Measurements from ENCODE around the gene SYNE2.
"Not testable (repeated sequence)": the region's sequence is repeated elsewhere in the genome, so short reads cannot be mapped to it uniquely, and the experiment has no call there.

SYNE2 gene, protein sequence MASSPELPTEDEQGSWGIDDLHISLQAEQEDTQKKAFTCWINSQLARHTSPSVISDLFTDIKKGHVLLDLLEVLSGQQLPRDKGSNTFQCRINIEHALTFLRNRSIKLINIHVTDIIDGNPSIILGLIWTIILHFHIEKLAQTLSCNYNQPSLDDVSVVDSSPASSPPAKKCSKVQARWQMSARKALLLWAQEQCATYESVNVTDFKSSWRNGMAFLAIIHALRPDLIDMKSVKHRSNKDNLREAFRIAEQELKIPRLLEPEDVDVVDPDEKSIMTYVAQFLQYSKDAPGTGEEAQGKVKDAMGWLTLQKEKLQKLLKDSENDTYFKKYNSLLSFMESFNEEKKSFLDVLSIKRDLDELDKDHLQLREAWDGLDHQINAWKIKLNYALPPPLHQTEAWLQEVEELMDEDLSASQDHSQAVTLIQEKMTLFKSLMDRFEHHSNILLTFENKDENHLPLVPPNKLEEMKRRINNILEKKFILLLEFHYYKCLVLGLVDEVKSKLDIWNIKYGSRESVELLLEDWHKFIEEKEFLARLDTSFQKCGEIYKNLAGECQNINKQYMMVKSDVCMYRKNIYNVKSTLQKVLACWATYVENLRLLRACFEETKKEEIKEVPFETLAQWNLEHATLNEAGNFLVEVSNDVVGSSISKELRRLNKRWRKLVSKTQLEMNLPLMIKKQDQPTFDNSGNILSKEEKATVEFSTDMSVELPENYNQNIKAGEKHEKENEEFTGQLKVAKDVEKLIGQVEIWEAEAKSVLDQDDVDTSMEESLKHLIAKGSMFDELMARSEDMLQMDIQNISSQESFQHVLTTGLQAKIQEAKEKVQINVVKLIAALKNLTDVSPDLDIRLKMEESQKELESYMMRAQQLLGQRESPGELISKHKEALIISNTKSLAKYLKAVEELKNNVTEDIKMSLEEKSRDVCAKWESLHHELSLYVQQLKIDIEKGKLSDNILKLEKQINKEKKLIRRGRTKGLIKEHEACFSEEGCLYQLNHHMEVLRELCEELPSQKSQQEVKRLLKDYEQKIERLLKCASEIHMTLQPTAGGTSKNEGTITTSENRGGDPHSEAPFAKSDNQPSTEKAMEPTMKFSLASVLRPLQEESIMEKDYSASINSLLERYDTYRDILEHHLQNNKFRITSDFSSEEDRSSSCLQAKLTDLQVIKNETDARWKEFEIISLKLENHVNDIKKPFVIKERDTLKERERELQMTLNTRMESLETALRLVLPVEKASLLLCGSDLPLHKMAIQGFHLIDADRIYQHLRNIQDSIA (N-terminal part only)

DNA sequence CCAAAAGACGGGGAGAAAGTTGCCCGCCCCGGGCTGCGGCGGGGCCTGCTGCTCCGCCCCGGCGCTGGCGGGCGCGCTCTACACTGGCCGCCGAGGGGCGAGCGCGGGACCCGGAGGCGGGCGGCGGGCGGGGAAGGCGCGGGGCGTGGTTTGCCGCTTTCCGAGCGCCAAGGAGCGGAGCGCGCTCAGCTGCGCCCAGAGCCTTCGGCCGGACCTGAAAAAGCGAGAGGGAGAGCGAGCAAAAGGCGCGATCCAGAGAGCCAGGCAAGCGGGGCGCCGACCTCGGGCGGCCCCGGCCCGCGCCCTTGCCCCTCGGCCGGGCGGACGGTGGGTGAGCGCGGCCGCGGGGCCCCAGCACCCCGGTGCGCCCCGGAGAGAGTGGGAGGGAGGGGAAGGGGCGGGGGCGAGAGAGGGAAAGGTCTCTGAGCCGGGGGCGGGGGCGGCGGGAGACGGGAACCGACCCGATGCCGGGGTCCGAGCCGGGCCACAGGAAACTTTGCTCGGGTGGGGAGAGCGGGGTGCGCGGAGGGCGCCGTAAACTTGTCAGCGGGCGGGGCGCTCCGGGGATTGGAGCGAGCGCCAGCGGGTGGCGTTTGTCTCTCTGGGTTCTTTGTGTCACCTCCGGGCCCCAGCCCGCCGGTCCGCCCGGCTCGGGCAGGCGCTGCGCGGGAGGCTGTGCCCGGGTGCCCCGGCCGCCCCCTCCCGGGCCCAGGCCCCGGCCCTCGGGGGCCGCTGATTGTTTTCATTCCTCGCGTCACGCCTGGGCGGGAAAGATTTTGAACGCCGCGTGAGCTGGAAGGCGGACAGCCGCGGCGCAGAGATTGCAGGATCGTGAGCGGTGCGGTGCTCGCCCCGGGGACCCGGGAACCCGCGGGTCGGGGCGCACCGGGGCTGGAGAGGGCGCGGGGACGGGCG lies at the start of gene SYNE2:
Gene SYNE2 (plus strand): TSS at position 188 of the 915 bp plus-strand sequence. CDS start 56,145 bp downstream, outside the sequence.
- peak; percentile 36 for DNase-seq

DNA sequence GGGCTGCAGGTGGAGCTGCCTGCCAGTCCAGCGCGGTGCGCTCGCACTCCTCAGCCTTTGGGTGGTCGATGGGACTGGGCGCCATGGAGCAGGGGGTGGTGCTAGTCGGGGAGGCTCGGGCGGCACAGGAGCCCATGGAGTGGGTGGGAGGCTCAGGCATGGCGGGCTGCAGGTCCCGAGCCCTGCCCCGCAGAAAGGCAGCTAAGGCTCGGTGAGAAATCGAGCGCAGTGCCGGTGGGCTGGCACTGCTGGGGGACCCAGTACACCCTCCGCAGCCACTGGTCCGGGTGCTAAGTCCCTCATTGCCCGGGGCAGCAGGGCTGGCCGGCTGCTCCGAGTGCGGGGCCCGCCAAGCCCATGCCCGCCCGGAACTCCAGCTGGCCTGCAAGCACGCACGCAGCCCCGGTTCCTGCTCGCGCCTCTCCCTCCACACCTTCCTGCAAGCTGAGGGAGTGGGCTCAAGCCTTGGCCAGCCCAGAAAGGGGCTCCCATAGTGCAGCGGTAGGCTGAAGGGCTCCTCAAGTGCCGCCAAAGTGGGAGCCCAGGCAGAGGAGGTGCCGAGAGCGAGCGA lies 49.5 kb upstream of the SYNE2 start:
- not testable (repeated sequence) for DNase-seq

DNA sequence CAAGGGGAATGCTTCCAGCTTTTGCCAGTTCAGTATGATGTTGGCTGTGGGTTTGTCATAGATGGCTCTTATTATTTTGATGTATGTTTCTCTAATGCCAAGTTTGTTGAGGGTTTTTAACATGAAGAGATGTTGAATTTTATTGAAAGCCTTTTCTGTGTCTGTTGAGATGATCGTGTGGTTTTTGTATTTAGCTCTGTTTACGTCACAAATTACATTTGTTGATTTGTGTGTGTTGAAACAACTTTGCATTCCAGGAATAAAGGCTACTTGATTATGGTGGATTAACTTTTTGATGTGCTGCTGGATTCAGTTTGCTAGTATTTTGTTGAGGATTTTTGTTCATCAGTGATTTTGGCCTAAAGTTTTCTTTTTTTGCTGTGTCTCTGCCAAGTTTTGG lies 46.7 kb upstream of the SYNE2 start:
- not testable (repeated sequence) for DNase-seq

DNA sequence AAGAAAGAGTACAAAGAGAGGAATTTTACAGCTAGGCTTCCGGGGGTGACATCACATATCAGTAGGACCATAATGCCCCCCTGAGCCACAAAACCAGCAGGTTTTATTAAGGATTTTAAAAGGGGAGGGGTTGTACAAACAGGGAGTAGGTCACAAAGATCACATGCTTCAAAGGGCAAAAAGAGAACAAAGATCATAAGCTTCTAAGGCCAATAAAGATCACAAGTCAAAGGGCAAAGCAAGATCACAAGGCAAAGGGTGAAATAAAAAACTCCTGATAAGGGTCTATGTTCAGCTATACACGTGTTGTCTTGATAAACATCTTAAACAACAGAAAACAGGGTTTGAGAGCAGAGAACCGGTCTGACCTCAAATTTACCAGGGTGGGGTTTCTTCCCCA lies 41.1 kb upstream of the SYNE2 start:
- DNase-seq = not testable (repeated sequence)

DNA sequence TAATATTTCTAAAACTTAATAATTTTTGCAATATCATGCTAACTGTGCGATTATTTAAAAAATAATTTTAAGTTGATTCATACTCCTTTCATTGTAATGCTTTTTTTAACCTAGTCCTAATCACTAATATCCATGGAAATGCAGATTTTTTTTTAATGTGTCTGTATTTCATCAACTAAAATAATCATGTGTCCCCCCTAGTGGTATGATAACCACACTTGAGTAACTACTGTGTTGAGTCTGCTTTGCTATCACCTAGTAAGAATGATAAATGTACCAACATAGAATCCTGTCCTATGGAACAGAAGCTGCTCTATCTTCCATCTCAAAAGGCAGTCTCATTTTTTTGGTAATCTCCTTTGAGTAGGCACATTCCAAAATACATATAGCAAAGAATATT lies 19.1 kb upstream of the SYNE2 start:
- no peak for DNase-seq

DNA sequence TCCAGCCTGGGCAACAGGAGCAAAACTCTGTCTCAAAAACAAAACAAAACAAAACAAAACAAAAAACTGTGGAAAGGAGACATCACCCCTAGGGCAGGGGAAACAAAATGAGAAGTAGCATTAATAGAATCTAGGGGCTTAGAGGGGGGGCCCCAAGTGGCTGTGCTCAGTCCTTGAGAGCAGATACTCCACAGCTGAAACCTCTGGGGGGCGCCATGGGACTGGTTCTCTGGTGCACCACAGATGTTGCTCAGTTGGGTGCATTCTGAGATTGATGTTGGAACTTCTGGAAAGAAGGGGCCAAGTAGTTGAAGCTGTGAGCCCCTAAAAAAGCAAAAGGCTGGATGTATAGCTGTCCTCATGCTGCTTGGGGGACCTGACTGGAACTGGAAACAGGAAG lies 11.8 kb upstream of the SYNE2 start:
- no peak for DNase-seq

DNA sequence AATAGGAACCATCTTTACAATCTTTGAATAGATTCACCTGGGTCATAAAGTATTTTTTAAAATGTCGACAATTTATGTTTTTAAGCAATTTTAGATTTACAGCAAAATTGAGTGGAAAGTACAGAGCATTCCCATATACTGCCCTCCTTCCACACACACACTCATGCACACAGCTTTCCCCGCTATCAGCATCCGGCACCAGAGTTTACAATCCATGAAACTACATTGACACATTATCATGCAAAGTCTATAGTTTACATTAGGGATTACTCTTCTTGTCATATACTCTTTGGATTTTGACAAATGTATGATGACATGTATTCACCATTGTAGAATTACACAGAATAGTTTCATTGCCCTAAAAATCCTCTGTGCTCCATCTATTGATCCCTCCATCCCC lies 9.0 kb upstream of the SYNE2 start:
- DNase-seq = no peak

DNA sequence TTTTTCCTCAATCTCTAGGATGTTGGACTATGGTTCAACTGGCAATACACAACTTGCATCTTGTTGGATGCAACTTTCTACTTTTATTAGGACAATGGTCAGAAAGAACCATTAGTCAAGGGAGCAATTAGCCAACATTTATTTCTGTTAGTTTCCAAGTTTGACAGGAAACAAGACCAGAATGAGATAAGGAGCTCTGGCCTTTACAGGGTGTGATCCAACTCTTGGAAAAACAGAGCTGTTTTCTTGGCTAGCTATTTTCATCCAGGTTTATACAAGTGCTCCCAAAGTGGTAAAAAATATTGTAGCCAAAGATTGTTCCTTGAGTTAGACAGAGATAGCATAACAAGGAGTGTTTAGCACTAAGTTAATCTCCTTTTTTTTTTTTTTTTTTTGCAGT lies 3.9 kb upstream of the SYNE2 start:
- DNase-seq = no peak

DNA sequence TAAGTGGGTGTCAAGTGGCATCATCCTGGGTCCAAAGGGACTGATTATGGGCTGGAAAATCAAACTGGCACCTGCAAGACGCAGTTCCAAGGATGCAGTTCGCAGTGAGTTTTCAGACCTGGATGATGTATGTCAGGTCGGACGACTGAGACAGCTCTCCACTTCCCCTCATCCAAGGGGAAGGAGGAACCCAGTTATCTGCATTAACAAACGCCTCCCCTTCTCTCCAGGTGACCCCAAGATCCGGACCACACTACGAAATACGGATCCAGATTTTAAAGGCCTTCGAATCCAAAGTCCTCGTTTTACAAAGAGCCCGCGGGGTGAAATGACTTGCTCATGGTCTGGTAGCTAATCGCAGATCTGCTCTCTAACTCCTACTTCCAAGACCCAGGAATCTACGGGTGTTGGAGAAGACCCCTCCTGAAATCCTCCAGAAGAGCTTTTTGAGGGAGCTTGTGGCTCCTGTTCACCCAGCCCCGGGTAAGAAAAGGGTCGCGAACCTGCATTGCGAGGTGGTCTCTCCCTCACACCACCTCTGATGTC lies 460 bp upstream of the SYNE2 start:
- DNase-seq = no peak

DNA sequence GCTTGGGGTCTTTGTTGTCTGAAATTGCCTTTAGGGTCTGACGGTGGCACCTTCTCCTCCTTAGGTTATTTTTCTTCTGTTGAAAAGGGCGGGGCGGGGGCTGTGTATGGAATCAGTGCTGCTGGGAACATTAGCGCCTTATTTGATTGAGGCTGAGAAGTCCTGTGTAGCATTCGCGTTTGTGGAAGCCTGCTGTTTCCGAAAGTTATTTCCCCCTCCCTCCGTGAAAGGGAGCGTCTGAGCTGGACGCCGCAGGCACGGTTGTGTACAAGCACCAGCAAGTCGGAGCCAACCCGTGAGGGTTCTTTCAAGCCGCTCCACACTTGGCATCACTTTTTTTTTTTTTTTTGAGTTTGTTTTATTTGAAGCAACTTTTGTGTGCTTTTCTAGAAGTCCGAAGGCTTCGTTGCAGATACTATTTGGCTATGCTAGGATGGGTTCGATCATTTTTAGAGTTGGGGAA lies 1.1 kb downstream of the SYNE2 start:
- DNase-seq = no peak

DNA sequence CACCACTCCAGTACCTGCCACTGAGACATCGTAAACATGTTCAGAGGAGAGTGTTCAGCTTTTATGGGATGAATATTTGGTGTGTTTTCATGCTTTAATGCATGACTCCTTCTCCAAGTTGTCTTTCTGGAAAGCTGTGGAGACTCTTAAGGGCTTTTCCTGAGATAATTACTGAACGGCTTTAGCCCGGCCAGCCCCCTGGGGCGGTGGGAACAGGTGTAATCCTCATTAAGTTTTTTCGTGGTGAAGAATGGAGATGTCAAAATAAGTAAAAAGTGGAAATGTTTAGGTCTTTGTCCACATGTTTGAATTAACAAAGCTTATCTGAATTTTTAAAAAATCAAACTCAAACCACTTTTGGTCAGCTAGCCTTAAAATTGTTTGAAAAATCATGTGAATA lies 1.5 kb downstream of the SYNE2 start:
- DNase-seq = no peak

DNA sequence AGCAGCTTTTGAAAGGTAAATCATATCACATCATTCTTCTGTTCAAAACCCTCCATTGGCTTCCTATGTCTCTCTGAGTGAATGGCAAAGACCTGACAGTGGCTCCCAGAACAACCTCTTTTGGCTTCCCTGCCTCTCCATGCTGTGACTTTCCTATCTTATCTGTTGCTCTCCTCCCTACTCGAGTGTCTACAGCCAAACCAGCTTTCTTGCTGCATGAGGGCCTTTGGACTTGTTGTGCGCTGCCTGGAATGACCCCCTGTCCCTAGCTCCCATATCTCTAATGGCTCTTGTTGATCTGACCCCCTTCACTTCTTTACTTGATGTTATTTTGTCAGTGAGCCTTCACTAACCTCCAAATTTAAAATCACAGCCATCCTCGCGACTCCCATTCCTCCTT lies 2.5 kb downstream of the SYNE2 start:
- no peak for DNase-seq

DNA sequence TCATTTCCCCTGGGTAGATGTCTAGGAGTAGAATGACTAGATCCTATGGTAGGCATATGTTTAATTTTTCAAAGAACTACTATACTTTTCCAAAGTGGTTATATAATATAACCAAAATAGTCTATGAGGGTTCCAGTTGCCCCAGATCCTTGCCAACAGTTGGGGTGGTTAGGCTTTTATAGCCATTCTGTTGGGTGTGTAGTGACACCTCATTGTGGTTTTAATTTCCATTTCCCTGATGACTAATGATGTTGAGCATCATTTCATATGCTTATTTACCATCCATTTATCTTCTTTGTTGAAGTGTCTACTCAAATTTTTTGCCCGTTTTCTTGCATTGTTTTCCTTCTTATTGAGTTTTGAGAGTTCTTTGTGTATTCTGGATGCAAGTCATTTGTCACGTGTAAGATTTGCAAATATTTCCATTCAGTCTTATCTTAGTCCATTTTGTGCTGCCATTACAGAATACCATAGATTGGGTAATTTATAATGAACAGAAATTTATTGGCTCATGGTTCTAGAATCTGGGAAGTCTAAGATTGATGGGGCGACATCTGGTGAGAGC lies 4.7 kb downstream of the SYNE2 start:
- no peak for DNase-seq

DNA sequence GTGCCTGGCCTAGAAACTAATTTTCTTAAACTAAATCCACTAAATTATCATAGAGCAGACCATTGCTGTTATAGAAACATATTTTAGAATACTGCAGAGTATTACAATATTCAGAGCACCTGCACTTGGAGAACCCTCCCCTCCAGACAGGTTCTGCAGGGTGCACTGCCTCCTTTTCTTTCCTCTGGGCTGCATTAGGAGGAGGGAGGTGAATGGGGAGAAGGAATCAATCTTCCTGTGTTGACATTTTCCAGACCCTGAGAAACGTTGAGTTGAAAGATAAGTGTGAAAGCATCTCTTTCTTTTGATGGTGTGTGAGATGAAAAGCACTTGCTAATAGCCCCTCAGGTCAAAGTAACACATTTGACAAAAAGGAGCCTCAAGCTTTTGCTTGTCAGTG lies 7.3 kb downstream of the SYNE2 start:
- no peak for DNase-seq

DNA sequence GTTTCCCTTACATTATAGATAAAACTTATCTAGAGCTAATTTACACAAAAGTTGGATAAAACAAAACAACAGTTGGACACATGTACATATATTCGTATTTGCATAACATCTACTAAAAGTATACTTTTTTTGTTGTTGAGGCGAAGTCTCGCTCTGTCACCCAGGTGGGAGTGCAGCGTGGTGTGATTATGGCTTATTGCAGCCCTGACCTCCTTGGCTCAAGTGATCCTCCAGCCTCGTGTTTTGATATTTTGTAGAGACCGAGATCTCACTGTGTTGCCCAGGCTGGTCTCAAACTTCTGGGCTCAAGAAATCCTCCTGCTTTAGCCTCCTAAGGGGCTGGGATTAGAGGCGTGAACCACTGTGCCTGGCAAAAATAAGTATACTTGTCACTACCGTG lies 9.4 kb downstream of the SYNE2 start:
- DNase-seq = no peak

DNA sequence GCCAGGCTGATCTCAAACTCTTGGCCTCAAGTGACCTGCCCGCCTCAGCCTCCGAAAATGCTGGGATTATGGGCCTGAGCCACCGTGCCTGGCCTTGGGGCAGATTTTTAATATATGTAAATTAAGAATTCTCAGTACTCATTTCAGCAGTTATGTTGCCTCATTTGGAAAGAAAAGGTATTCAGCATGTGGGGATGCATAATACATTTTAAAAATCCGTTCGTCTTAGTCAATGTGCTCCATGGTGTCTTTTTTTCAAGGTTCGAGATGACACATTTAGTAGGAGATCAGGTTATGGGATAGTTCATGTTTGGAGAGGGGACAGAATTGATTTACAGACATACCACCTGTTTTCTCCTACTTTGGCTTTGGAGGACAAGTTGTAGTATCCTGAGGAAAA lies 10.2 kb downstream of the SYNE2 start:
- DNase-seq = no peak

DNA sequence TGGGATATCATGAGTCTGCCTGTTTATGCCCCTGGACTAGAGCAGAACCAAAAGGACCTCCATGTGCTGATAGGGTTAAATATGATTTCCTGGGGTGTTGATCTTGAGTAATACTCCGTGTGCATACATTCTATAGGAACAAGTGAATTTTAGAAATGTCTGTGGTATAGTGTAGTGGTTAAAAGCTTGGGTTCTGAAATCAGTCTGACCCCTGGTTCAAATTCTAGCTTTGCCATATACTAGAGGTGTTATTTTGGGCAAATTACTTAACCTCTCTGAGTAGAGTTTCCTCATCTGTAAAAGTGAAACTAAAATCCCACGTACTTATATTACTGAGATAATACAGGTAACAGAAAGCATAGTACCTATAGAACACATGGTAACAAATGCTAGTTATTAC lies 12.0 kb downstream of the SYNE2 start:
- DNase-seq = not testable (repeated sequence)

DNA sequence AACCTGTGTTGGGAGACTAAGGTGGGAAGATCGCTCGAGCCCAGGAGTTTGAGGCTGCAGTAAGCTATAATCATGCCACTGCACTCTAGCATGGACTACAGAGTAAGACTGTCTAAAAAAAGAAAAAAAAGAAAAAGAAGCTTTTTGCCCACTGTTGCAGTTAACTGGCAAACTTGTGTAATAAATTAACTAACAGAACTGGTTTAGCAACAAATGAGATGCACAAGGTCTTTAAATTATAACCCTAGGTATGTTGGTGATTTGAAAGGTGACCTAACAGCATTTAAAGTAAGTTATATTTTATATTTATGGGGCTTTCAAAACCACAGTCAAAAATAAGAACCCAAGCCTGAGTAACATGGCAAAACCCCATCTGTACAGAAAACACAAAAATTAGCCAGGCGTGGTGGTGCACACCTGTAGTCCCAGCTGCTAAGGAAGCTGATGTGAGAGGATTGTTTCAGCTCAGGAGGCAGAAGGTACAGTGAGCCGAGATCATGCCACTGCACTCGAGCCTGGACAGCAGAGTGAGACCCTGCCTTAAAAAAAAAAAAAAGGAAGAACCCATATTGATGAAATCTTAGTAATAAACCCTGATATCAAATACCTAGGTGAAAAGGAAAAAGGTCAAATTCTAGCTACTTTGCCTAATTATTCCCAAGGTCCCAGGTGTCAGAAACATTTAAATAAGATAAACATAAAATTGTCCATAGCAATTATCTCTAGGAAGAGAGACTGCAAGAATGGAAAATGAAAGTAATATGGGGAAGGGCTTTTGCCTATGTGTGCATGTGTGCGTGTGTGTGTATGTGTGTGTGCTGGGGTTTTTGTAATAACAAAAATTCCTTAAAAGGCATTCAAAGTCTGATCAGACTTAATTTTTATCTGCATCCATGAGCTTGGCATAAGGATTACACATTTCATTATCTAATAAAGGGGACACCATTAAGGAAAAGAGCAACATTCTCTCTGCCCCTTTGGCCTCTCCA lies 15.4 kb downstream of the SYNE2 start:
- no peak for DNase-seq

DNA sequence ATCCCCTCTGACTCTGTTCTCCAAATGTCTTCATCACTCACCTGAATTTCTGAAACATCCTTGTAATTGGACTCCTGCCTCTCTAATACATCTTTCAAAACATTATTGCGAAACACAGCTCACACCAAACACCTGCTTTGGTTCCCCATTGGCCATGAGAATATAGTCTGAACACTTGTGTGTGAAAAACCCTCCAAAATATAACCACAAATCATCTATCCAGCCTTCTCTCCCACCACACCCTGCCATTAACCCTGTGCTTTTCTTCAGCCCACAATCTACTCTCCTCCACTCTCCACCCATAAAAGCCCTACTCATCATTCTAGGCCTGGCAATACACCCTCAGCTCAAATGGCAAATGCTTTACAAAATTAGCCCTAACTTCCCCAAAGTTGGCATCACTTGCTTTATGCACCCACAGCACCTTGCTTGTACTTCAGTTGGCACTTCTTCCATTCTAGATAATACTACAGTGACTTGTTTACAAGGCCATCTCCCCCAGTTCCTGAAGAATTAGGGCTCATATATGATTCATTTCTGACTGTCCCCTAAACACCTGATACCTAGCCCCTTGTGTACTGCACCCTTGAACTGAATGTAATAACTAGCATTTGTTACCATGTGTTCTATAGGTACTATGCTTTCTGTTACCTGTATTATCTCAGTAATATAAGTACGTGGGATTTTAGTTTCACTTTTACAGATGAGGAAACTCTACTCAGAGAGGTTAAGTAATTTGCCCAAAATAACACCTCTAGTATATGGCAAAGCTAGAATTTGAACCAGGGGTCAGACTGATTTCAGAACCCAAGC lies 17.3 kb downstream of the SYNE2 start:
- not testable (repeated sequence) for DNase-seq
